Panc1 (cell line): ENCODE data around the gene FRMD4A. TPM values are rescaled to one million over a fixed set of nuclear protein-coding genes. Genes with fewer than 3 reads are reported as not detected.

Source experiments
- ATAC-seq: fragments of 200-7000 bp; cut with Tn5 transposase; 2 replicates; pipeline ENCODE4 v1.9.1; 2020; ENCODE audit warnings: mild to moderate bottlenecking, moderate library complexity
- BruUV-seq: library from RNA; stranded (reverse); fragments of 400-500 nt; replicated peaks from 2 replicates; lab custom pipeline; 2021; lab: Mats Ljungman, UMichigan
- CTCF ChIA-PET: fragments of 300-600 bp; sonication (Branson Sonifier 250); formaldehyde crosslinking; loops from one replicate; lab custom pipeline; 2022; ENCODE audit warnings: antibody characterized with exemption; lab: Charles Lee
- POLR2A ChIA-PET: fragments of 300-600 bp; sonication (Branson Sonifier 250); formaldehyde crosslinking; loops from one replicate; lab custom pipeline; 2022; ENCODE audit warnings: antibody characterized with exemption; lab: Charles Lee
- DNase-seq: peaks from one replicate; pipeline ENCODE4 v3.0.0-alpha.2; 2010; ENCODE audit warnings: low read depth, low spot score
- H3K27ac ChIP-seq: 2 replicates; pipeline ENCODE4 v1.5.1; 2011; ENCODE audit warnings: mild to moderate bottlenecking, low read length, inconsistent platforms
- H3K27me3 ChIP-seq: fragments of 200-500 bp; sonication (Bioruptor generic); 2 replicates; pipeline ENCODE4 v1.6.0; 2014; ENCODE audit warnings: low read length, inconsistent platforms; ENCODE audit not compliant: control insufficient read depth, insufficient read depth
- H3K36me3 ChIP-seq: fragments of 200-500 bp; sonication (Bioruptor generic); 2 replicates; pipeline ENCODE4 v1.5.1; 2014; ENCODE audit warnings: inconsistent platforms, mild to moderate bottlenecking, low read length, moderate library complexity; ENCODE audit not compliant: control insufficient read depth, insufficient read depth
- H3K4me1 ChIP-seq: 2 replicates; pipeline ENCODE4 v1.5.1; 2011; ENCODE audit warnings: inconsistent platforms, mild to moderate bottlenecking, low read length, moderate library complexity; ENCODE audit not compliant: control insufficient read depth, insufficient read depth
- H3K4me3 ChIP-seq, 2 experiments: 2 replicates each; pipeline ENCODE4 v1.5.1; 2011 to 2012; ENCODE audit warnings: low read depth in 2 of 2, low read length in 2 of 2, mild to moderate bottlenecking in 2 of 2, inconsistent platforms in 1 of 2, moderate library complexity in 1 of 2
- H3K9me3 ChIP-seq: fragments of 200-500 bp; sonication (Bioruptor generic); 2 replicates; pipeline ENCODE4 v1.5.1; 2014; ENCODE audit warnings: low read depth, mild to moderate bottlenecking, inconsistent platforms, low read length, moderate library complexity; ENCODE audit not compliant: control insufficient read depth, insufficient read depth
- CTCF ChIP-seq: fragments of 450-650 bp; IDR thresholded peaks from 2 replicates; pipeline ENCODE4 v1.5.1; 2017; ENCODE audit warnings: mild to moderate bottlenecking
- POLR2AphosphoS5 ChIP-seq: IDR thresholded peaks from 2 replicates; pipeline ENCODE4 v1.6.1; 2012; ENCODE audit warnings: mild to moderate bottlenecking, low read depth, low read length, moderate library complexity
- REST ChIP-seq, 2 experiments: IDR thresholded peaks; 2 replicates each; pipeline ENCODE4 v1.6.1; 2011 to 2012; ENCODE audit warnings: low read depth in 2 of 2, control low read depth in 1 of 2, low read length in 1 of 2, mild to moderate bottlenecking in 1 of 2, moderate library complexity in 1 of 2; ENCODE audit not compliant: insufficient read depth in 1 of 2
- in situ Hi-C: cut with HindIII; loops from 2 replicates; pipeline ENCODE4 v1.10.0; 2016; ENCODE audit warnings: low sequenced_read_pairs, low pct_unique_long_range_greater_than_20kb
- intact Hi-C: fragments of 100-400 bp; cut with micrococcal nuclease; formaldehyde crosslinking; loops from one replicate; pipeline ENCODE4 v1.10.0; 2022; ENCODE audit not compliant: unreplicated experiment
- total RNA-seq: library from RNA; stranded (reverse); gene quantifications from one replicate; pipeline ENCODE4 v1.2.1, GENCODE V29; 2021; ENCODE audit not compliant: unreplicated experiment

Gene FRMD4A
- total RNA-seq, 1 experiment from 2014 or later = 7.1 TPM

- H3K27ac ChIP-seq = no peak overlapping the region
- no peak for DNase-seq
- no peaks in the 10 kb centered on the region for H3K36me3 ChIP-seq
- no peak overlapping the region for H3K4me3 ChIP-seq
- no TSS peak for BruUV-seq
- intact Hi-C loops (no loop called here), in situ Hi-C loops (no loop called here)
- ChIA-PET POLR2A (no interaction called here), CTCF (no interaction called here)
- no peaks in the 10 kb centered on the region for H3K27me3 ChIP-seq
- H3K4me1 ChIP-seq = no peaks in the 10 kb centered on the region
- ATAC-seq = no peak
- TF ChIP-seq CTCF = no peak
- no peaks in the 10 kb centered on the region for H3K9me3 ChIP-seq
These were observed 386.9 kb downstream of the FRMD4A start for GRCh38 chr10:13943735-13944398.

GRCh38 chr10:13942035-13942434 is 388.7 kb downstream of the FRMD4A start:
- no peaks in the 10 kb centered on the region for H3K9me3 ChIP-seq
- no peak overlapping the region for H3K27ac ChIP-seq
- ATAC-seq = no peak
- ChIA-PET POLR2A (no interaction called here), CTCF (no interaction called here)
- in situ Hi-C loops (no loop called here), intact Hi-C loops (no loop called here)
- no peaks in the 10 kb centered on the region for H3K27me3 ChIP-seq
- TF ChIP-seq REST (IDR thresholded peaks at IDR 0.05; ENCODE audit: insufficient read depth in 1 of 2, low read depth in 2 of 2, low read length in 1 of 2) = no peak
- no TSS peak for BruUV-seq
- H3K4me1 ChIP-seq = no peaks in the 10 kb centered on the region
- DNase-seq = no peak
- H3K36me3 ChIP-seq = no peaks in the 10 kb centered on the region
- no peak overlapping the region for H3K4me3 ChIP-seq

- no TSS peak for BruUV-seq
- Histone ChIP-seq H3K27me3 (no peaks in the 10 kb centered on the region), H3K9me3 (no peaks in the 10 kb centered on the region), H3K4me1 (no peaks in the 10 kb centered on the region), H3K27ac (no peak overlapping the region), H3K36me3 (no peaks in the 10 kb centered on the region), H3K4me3 (no peak overlapping the region)
- ATAC-seq = no peak
- TF ChIP-seq CTCF (no peak), POLR2AphosphoS5 (no peak)
- CTCF ChIA-PET = no interaction called here
- DNase-seq = no peak
- POLR2A ChIA-PET = no interaction called here
- intact Hi-C loops (no loop called here), in situ Hi-C loops (no loop called here)
These were observed 391.3 kb downstream of the FRMD4A start for GRCh38 chr10:13939391-13939790.
